Jurkat, Clone E6-1 (cell line): ENCODE measurements around the gene DDX11.
A peak's percentile ranks its signal among the peaks of the same experiment; 100 is the strongest.
"Not testable (repeated sequence)": the region's sequence is repeated elsewhere in the genome, so short reads cannot be mapped to it uniquely, and the experiment has no call there.

Source experiments
- DNase-seq: peaks from one replicate; pipeline ENCODE4 v3.0.0-alpha.2; 2011; ENCODE audit warnings: low read depth, low spot score
- H3K4me3 ChIP-seq: 2 replicates; pipeline ENCODE4 v1.5.1; 2011; ENCODE audit warnings: mild to moderate bottlenecking, low read length, control low read depth, moderate library complexity

DDX11 gene

GRCh38 chr12:31053944-31054343 is 19.7 kb upstream of the DDX11 start:
- DNase-seq, H3K4me3 ChIP-seq: not testable (repeated sequence)

- no peak for DNase-seq
- no peak overlapping the region for H3K4me3 ChIP-seq
These were observed 16.0 kb upstream of the DDX11 start for GRCh38 chr12:31057671-31058070.

- H3K4me3 ChIP-seq, DNase-seq: not testable (repeated sequence)
These were observed 7.5 kb upstream of the DDX11 start for GRCh38 chr12:31066196-31066595.

- not testable (repeated sequence) for DNase-seq, H3K4me3 ChIP-seq
These were observed 6.0 kb upstream of the DDX11 start for GRCh38 chr12:31067656-31068055.

GRCh38 chr12:31070971-31071740 is 2.5 kb upstream of the DDX11 start:
- not testable (repeated sequence) for DNase-seq, H3K4me3 ChIP-seq

GRCh38 chr12:31072962-31073361 is 698 bp upstream of the DDX11 start:
- H3K4me3 ChIP-seq = peak overlapping the region; percentile 89
- not testable (repeated sequence) for DNase-seq

- peak overlapping the region; percentile 89 for H3K4me3 ChIP-seq
- not testable (repeated sequence) for DNase-seq
These were observed 744 bp downstream of the DDX11 start for GRCh38 chr12:31074333-31074874.

GRCh38 chr12:31076150-31076549 is 2.5 kb downstream of the DDX11 start:
- H3K4me3 ChIP-seq = not testable (repeated sequence)

GRCh38 chr12:31077095-31077494 is 3.4 kb downstream of the DDX11 start:
- not testable (repeated sequence) for H3K4me3 ChIP-seq, DNase-seq

More at GRCh38 chr12:31076150-31076549, 2.5 kb downstream of the DDX11 start:
- DNase-seq = not testable (repeated sequence)

GRCh38 chr12:31077998-31078397 is 4.3 kb downstream of the DDX11 start:
- not testable (repeated sequence) for DNase-seq, H3K4me3 ChIP-seq

- DNase-seq, H3K4me3 ChIP-seq: not testable (repeated sequence)
These were observed 5.8 kb downstream of the DDX11 start for GRCh38 chr12:31079421-31079820.

- DNase-seq, H3K4me3 ChIP-seq: not testable (repeated sequence)
These were observed 6.6 kb downstream of the DDX11 start for GRCh38 chr12:31080221-31080620.

GRCh38 chr12:31081274-31081673 is 7.6 kb downstream of the DDX11 start:
- DNase-seq, H3K4me3 ChIP-seq: not testable (repeated sequence)

- DNase-seq, H3K4me3 ChIP-seq: not testable (repeated sequence)
These were observed 10.6 kb downstream of the DDX11 start for GRCh38 chr12:31084241-31084640.

GRCh38 chr12:31086032-31086431 is 12.4 kb downstream of the DDX11 start:
- not testable (repeated sequence) for H3K4me3 ChIP-seq, DNase-seq

- DNase-seq, H3K4me3 ChIP-seq: not testable (repeated sequence)
These were observed 13.8 kb downstream of the DDX11 start for GRCh38 chr12:31087486-31087885.

- H3K4me3 ChIP-seq = not testable (repeated sequence)
These were observed 14.3 kb downstream of the DDX11 start for GRCh38 chr12:31087956-31088355.

GRCh38 chr12:31089072-31089471 is 15.4 kb downstream of the DDX11 start:
- H3K4me3 ChIP-seq = no peak overlapping the region
- no peak for DNase-seq

More at GRCh38 chr12:31087956-31088355, 14.3 kb downstream of the DDX11 start:
- DNase-seq = not testable (repeated sequence)

GRCh38 chr12:31091629-31092028 is 18.0 kb downstream of the DDX11 start:
- DNase-seq = not testable (repeated sequence)

GRCh38 chr12:31092718-31093117 is 19.1 kb downstream of the DDX11 start:
- not testable (repeated sequence) for H3K4me3 ChIP-seq, DNase-seq

More at GRCh38 chr12:31091629-31092028, 18.0 kb downstream of the DDX11 start:
- not testable (repeated sequence) for H3K4me3 ChIP-seq
